Panc1 (cell line): ENCODE data around the gene NPPC. TPM values are rescaled to one million over a fixed set of nuclear protein-coding genes. Genes with fewer than 3 reads are reported as not detected.

ENCODE experiments used
- ATAC-seq: fragments of 200-7000 bp; cut with Tn5 transposase; 2 replicates; pipeline ENCODE4 v1.9.1; 2020; ENCODE audit warnings: mild to moderate bottlenecking, moderate library complexity
- BruUV-seq: library from RNA; stranded (reverse); fragments of 400-500 nt; replicated peaks from 2 replicates; lab custom pipeline; 2021; lab: Mats Ljungman, UMichigan
- CTCF ChIA-PET: fragments of 300-600 bp; sonication (Branson Sonifier 250); formaldehyde crosslinking; loops from one replicate; lab custom pipeline; 2022; ENCODE audit warnings: antibody characterized with exemption; lab: Charles Lee
- POLR2A ChIA-PET: fragments of 300-600 bp; sonication (Branson Sonifier 250); formaldehyde crosslinking; loops from one replicate; lab custom pipeline; 2022; ENCODE audit warnings: antibody characterized with exemption; lab: Charles Lee
- DNase-seq: peaks from one replicate; pipeline ENCODE4 v3.0.0-alpha.2; 2010; ENCODE audit warnings: low read depth, low spot score
- H3K27ac ChIP-seq: 2 replicates; pipeline ENCODE4 v1.5.1; 2011; ENCODE audit warnings: mild to moderate bottlenecking, low read length, inconsistent platforms
- H3K27me3 ChIP-seq: fragments of 200-500 bp; sonication (Bioruptor generic); 2 replicates; pipeline ENCODE4 v1.6.0; 2014; ENCODE audit warnings: low read length, inconsistent platforms; ENCODE audit not compliant: control insufficient read depth, insufficient read depth
- H3K36me3 ChIP-seq: fragments of 200-500 bp; sonication (Bioruptor generic); 2 replicates; pipeline ENCODE4 v1.5.1; 2014; ENCODE audit warnings: inconsistent platforms, mild to moderate bottlenecking, low read length, moderate library complexity; ENCODE audit not compliant: control insufficient read depth, insufficient read depth
- H3K4me1 ChIP-seq: 2 replicates; pipeline ENCODE4 v1.5.1; 2011; ENCODE audit warnings: inconsistent platforms, mild to moderate bottlenecking, low read length, moderate library complexity; ENCODE audit not compliant: control insufficient read depth, insufficient read depth
- H3K4me3 ChIP-seq, 2 experiments: 2 replicates each; pipeline ENCODE4 v1.5.1; 2011 to 2012; ENCODE audit warnings: low read depth in 2 of 2, low read length in 2 of 2, mild to moderate bottlenecking in 2 of 2, inconsistent platforms in 1 of 2, moderate library complexity in 1 of 2
- H3K9me3 ChIP-seq: fragments of 200-500 bp; sonication (Bioruptor generic); 2 replicates; pipeline ENCODE4 v1.5.1; 2014; ENCODE audit warnings: low read depth, mild to moderate bottlenecking, inconsistent platforms, low read length, moderate library complexity; ENCODE audit not compliant: control insufficient read depth, insufficient read depth
- CTCF ChIP-seq: fragments of 450-650 bp; IDR thresholded peaks from 2 replicates; pipeline ENCODE4 v1.5.1; 2017; ENCODE audit warnings: mild to moderate bottlenecking
- POLR2AphosphoS5 ChIP-seq: IDR thresholded peaks from 2 replicates; pipeline ENCODE4 v1.6.1; 2012; ENCODE audit warnings: mild to moderate bottlenecking, low read depth, low read length, moderate library complexity
- REST ChIP-seq, 2 experiments: IDR thresholded peaks; 2 replicates each; pipeline ENCODE4 v1.6.1; 2011 to 2012; ENCODE audit warnings: low read depth in 2 of 2, control low read depth in 1 of 2, low read length in 1 of 2, mild to moderate bottlenecking in 1 of 2, moderate library complexity in 1 of 2; ENCODE audit not compliant: insufficient read depth in 1 of 2
- SIN3A ChIP-seq: IDR thresholded peaks from 2 replicates; pipeline ENCODE4 v1.6.1; 2012; ENCODE audit warnings: low read depth, mild to moderate bottlenecking, low read length, moderate library complexity, borderline replicate concordance; ENCODE audit not compliant: insufficient read depth
- TCF7L2 ChIP-seq: IDR thresholded peaks from 2 replicates; pipeline ENCODE4 v1.6.1; 2011; ENCODE audit warnings: mild to moderate bottlenecking, low read depth, low read length, inconsistent platforms
- in situ Hi-C: cut with HindIII; loops from 2 replicates; pipeline ENCODE4 v1.10.0; 2016; ENCODE audit warnings: low sequenced_read_pairs, low pct_unique_long_range_greater_than_20kb
- intact Hi-C: fragments of 100-400 bp; cut with micrococcal nuclease; formaldehyde crosslinking; loops from one replicate; pipeline ENCODE4 v1.10.0; 2022; ENCODE audit not compliant: unreplicated experiment
- total RNA-seq: library from RNA; stranded (reverse); gene quantifications from one replicate; pipeline ENCODE4 v1.2.1, GENCODE V29; 2021; ENCODE audit not compliant: unreplicated experiment

The NPPC gene
- total RNA-seq, 1 experiment from 2014 or later = 1.1 TPM

- no peak for TF ChIP-seq TCF7L2
- TF ChIP-seq REST (IDR thresholded peaks at IDR 0.05; ENCODE audit: insufficient read depth in 1 of 2, low read depth in 2 of 2, low read length in 1 of 2) = no peak
- no peak for TF ChIP-seq SIN3A
- no peak for TF ChIP-seq POLR2AphosphoS5
- no peak for TF ChIP-seq CTCF
- CTCF ChIA-PET = no interaction called here
- intact Hi-C loops = no loop called here
- in situ Hi-C loops = no loop called here
- peaks cover 3% of the 10 kb centered on the region for H3K27me3 ChIP-seq
- no peak overlapping the region for H3K27ac ChIP-seq
- no TSS peak for BruUV-seq
- no peaks in the 10 kb centered on the region for H3K36me3 ChIP-seq
- no peaks in the 10 kb centered on the region for H3K4me1 ChIP-seq
- H3K4me3 ChIP-seq = no peak overlapping the region
- no peaks in the 10 kb centered on the region for H3K9me3 ChIP-seq
- POLR2A ChIA-PET = no interaction called here
- no peak for DNase-seq
- no peak for ATAC-seq
These were observed 34.7 kb downstream of the NPPC start for GRCh38 chr2:231891514-231891905.

- no TSS peak for BruUV-seq
- H3K27ac ChIP-seq = no peak overlapping the region
- DNase-seq = no peak
These were observed 35.2 kb downstream of the NPPC start for GRCh38 chr2:231890896-231891513.

More at GRCh38 chr2:231890896-231891513, 35.2 kb downstream of the NPPC start:
- in situ Hi-C loops (no loop called here), intact Hi-C loops (no loop called here)
- Histone ChIP-seq H3K27me3 (peaks cover 4% of the 10 kb centered on the region), H3K4me1 (no peaks in the 10 kb centered on the region), H3K4me3 (no peak overlapping the region), H3K36me3 (no peaks in the 10 kb centered on the region), H3K9me3 (no peaks in the 10 kb centered on the region)
- POLR2A ChIA-PET = no interaction called here
- CTCF ChIA-PET = interaction anchor here (0.6 kb wide), 1 partner anchor 549 kb away, joined by 3 read pairs; no protein-coding TSS in a partner anchor
- no peak for TF ChIP-seq TCF7L2
- TF ChIP-seq SIN3A = no peak
- no peak for TF ChIP-seq POLR2AphosphoS5
- TF ChIP-seq REST (IDR thresholded peaks at IDR 0.05; ENCODE audit: insufficient read depth in 1 of 2, low read depth in 2 of 2, low read length in 1 of 2) = no peak
- TF ChIP-seq CTCF = no peak
- no peak for ATAC-seq
